Transverse colon (tissue), 3 donors: ENCODE data around the gene KCTD5.
"Not testable (repeated sequence)": the region's sequence is repeated elsewhere in the genome, so short reads cannot be mapped to it uniquely, and the experiment has no call there.

Experiments used
- CTCF ChIP-seq, 5 experiments: fragments of 200-600 bp in 3 of 5; fragments of 450-650 bp in 2 of 5; sonication (generic) in 3 of 5; IDR thresholded peaks; 1 replicate in 2 of 5; 2 replicates in 3 of 5; pipeline ENCODE4 v1.5.1; 2016 to 2017; ENCODE audit warnings: antibody characterized with exemption in 5 of 5, inconsistent platforms in 3 of 5, mild to moderate bottlenecking in 2 of 5, moderate library complexity in 1 of 5
- POLR2A ChIP-seq: fragments of 450-650 bp; IDR thresholded peaks from one replicate; pipeline ENCODE4 v1.6.1; 2016; ENCODE audit warnings: antibody characterized with exemption, mild to moderate bottlenecking, moderate library complexity

- not testable (repeated sequence) for TF ChIP-seq CTCF (IDR thresholded peaks at IDR 0.05); POLR2A
Observed at GRCh38 chr16:2680360-2680759, 2.0 kb upstream of the KCTD5 start.
